RPMI8226 (cell line): Measurements from ENCODE around the gene ADTRP.

Source experiments
- DNase-seq: peaks from one replicate; pipeline ENCODE4 v3.0.0-alpha.2; 2015

Gene ADTRP

GRCh38 chr6:11722805-11723631 is 55.6 kb downstream of the ADTRP start:
- no peak for DNase-seq

GRCh38 chr6:11722220-11722619 is 56.4 kb downstream of the ADTRP start:
- no peak for DNase-seq

- no peak for DNase-seq
These were observed 60.1 kb downstream of the ADTRP start for GRCh38 chr6:11718463-11718862.

- no peak for DNase-seq
These were observed 60.6 kb downstream of the ADTRP start for GRCh38 chr6:11718031-11718430.

GRCh38 chr6:11714798-11715285 is 63.8 kb downstream of the ADTRP start:
- DNase-seq, result no peak

- DNase-seq, result peak; percentile 61
These were observed 64.3 kb downstream of the ADTRP start for GRCh38 chr6:11714116-11714797.

- DNase-seq, result no peak
These were observed 65.8 kb downstream of the ADTRP start for GRCh38 chr6:11712760-11713159.

- no peak for DNase-seq
These were observed 66.5 kb downstream of the ADTRP start for GRCh38 chr6:11711984-11712711.

GRCh38 chr6:11711003-11711983 is 67.3 kb downstream of the ADTRP start:
- DNase-seq, result no peak

GRCh38 chr6:11710311-11710761 is 68.3 kb downstream of the ADTRP start:
- DNase-seq, result no peak

- DNase-seq, result no peak
These were observed 72.4 kb downstream of the ADTRP start for GRCh38 chr6:11706171-11706570.

- DNase-seq, result no peak
These were observed 73.1 kb downstream of the ADTRP start for GRCh38 chr6:11705483-11705882.

- no peak for DNase-seq
These were observed 73.5 kb downstream of the ADTRP start for GRCh38 chr6:11705069-11705468.

GRCh38 chr6:11703725-11704124 is 74.9 kb downstream of the ADTRP start:
- no peak for DNase-seq

- no peak for DNase-seq
These were observed 76.0 kb downstream of the ADTRP start for GRCh38 chr6:11702500-11703130.

GRCh38 chr6:11702089-11702488 is 76.5 kb downstream of the ADTRP start:
- no peak for DNase-seq

GRCh38 chr6:11701573-11701972 is 77.0 kb downstream of the ADTRP start:
- DNase-seq, result no peak

- peak; percentile 80 for DNase-seq
These were observed 78.4 kb downstream of the ADTRP start for GRCh38 chr6:11700118-11700718.

GRCh38 chr6:11699576-11699975 is 79.0 kb downstream of the ADTRP start:
- no peak for DNase-seq

GRCh38 chr6:11692451-11693376 is 85.9 kb downstream of the ADTRP start:
- DNase-seq, result no peak
